ENCODE results near the gene BUB1B.
A peak's percentile ranks its signal among the peaks of the same experiment; 100 is the strongest.

Gene BUB1B

GRCh38 chr15:40238532-40239403 is 77.9 kb downstream of the BUB1B start, which contains the start of gene PAK6:
Gene PAK6, plus strand, starts transcription at chr15:40239063. Its CDS starts 25,723 bp downstream, at chr15:40264786.
- TF ChIP-seq CTCF (IDR thresholded peaks at IDR 0.05; ENCODE audit: insufficient read depth, low read depth, low read length, missing control alignments): no peak
- peak; percentile 27 for DNase-seq (ENCODE audit: low read depth)
- H3K4me3 ChIP-seq (ENCODE audit: low read depth, low read length): peak within 1 kb of the TSS; percentile 24; the same call in 1 of the 2 replicates

- H3K4me3 ChIP-seq (ENCODE audit: low read depth, low read length): no peak overlapping the region
- DNase-seq (ENCODE audit: low read depth): no peak
- TF ChIP-seq CTCF (IDR thresholded peaks at IDR 0.05; ENCODE audit: insufficient read depth, low read depth, low read length, missing control alignments): no peak
Measured at GRCh38 chr15:40239404-40239692, 78.5 kb downstream of the BUB1B start.

- TF ChIP-seq CTCF (IDR thresholded peaks at IDR 0.05; ENCODE audit: insufficient read depth, low read depth, low read length, missing control alignments): no peak
- no peak overlapping the region for H3K4me3 ChIP-seq (ENCODE audit: low read depth, low read length)
- no peak for DNase-seq (ENCODE audit: low read depth)
Measured at GRCh38 chr15:40239693-40240618, 79.1 kb downstream of the BUB1B start.

GRCh38 chr15:40240619-40241221 is 79.9 kb downstream of the BUB1B start:
- TF ChIP-seq CTCF (IDR thresholded peaks at IDR 0.05; ENCODE audit: insufficient read depth, low read depth, low read length, missing control alignments): no peak
- no peak for DNase-seq (ENCODE audit: low read depth)
- no peak overlapping the region for H3K4me3 ChIP-seq (ENCODE audit: low read depth, low read length)

- H3K4me3 ChIP-seq (ENCODE audit: low read depth, low read length): no peak overlapping the region
- no peak for TF ChIP-seq CTCF (IDR thresholded peaks at IDR 0.05; ENCODE audit: insufficient read depth, low read depth, low read length, missing control alignments)
- DNase-seq (ENCODE audit: low read depth): no peak
Measured at GRCh38 chr15:40241269-40242212, 80.7 kb downstream of the BUB1B start.

GRCh38 chr15:40242213-40242599 is 81.3 kb downstream of the BUB1B start:
- no peak overlapping the region for H3K4me3 ChIP-seq (ENCODE audit: low read depth, low read length)
- no peak for DNase-seq (ENCODE audit: low read depth)
- no peak for TF ChIP-seq CTCF (IDR thresholded peaks at IDR 0.05; ENCODE audit: insufficient read depth, low read depth, low read length, missing control alignments)
